ENCODE measurements around the gene SLC6A13.

The SLC6A13 gene

DNA sequence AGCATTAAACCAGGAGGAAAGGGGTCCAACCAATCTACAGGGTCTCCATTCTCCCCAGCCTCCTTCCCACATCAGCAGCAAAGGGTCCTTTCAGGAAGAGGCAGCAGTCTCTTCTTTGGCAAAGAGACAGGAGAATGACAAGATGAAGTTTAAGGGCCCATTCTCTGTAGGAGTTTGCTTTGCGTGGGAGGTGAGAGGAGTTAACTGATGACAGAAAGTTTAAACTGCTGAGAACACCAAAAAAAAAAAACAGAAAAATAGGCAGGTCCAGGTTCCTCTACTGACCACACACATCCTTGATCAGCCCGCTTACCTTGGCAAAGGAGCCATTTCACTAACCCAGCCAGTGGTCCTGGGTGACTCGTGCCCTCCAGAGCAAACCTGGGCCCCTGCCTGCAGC is 5.7 kb downstream of the SLC6A13 start:
- no peak for DNase-seq (ENCODE audit: low read depth in 2 of 2)
- H3K4me3 ChIP-seq (replicated peaks in 1 of 2; ENCODE audit: low read depth in 2 of 2, low read length in 2 of 2) = no peak overlapping the region
- TF ChIP-seq, protein P1, sequence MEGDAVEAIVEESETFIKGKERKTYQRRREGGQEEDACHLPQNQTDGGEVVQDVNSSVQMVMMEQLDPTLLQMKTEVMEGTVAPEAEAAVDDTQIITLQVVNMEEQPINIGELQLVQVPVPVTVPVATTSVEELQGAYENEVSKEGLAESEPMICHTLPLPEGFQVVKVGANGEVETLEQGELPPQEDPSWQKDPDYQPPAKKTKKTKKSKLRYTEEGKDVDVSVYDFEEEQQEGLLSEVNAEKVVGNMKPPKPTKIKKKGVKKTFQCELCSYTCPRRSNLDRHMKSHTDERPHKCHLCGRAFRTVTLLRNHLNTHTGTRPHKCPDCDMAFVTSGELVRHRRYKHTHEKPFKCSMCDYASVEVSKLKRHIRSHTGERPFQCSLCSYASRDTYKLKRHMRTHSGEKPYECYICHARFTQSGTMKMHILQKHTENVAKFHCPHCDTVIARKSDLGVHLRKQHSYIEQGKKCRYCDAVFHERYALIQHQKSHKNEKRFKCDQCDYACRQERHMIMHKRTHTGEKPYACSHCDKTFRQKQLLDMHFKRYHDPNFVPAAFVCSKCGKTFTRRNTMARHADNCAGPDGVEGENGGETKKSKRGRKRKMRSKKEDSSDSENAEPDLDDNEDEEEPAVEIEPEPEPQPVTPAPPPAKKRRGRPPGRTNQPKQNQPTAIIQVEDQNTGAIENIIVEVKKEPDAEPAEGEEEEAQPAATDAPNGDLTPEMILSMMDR (IDR thresholded peaks at IDR 0.05; ENCODE audit: low read depth, low read length) = no peak

DNA sequence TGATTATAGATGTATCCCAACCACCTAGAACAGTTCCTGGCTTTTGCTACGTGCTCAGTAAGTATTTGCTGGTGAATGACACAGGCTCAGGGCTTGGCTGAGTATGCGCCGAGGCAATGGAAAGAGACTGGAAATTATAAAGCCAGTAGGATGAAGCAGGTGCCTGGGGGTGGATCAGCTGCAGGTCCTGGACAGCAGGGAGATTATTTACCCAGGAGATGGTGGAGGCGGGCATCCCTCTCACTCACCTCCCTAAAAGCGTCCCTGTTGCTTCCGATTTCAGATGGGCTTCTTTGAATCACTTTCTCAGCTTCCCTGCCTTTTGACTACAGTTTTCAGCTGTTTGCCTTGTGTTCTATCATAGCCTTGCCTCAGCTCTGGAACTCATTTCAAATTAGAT is 6.4 kb downstream of the SLC6A13 start:
- H3K4me3 ChIP-seq (replicated peaks in 1 of 2; ENCODE audit: low read depth in 2 of 2, low read length in 2 of 2) = no peak overlapping the region
- TF ChIP-seq, protein P1 (IDR thresholded peaks at IDR 0.05; ENCODE audit: low read depth, low read length) = no peak
- no peak for DNase-seq (ENCODE audit: low read depth in 2 of 2)

DNA sequence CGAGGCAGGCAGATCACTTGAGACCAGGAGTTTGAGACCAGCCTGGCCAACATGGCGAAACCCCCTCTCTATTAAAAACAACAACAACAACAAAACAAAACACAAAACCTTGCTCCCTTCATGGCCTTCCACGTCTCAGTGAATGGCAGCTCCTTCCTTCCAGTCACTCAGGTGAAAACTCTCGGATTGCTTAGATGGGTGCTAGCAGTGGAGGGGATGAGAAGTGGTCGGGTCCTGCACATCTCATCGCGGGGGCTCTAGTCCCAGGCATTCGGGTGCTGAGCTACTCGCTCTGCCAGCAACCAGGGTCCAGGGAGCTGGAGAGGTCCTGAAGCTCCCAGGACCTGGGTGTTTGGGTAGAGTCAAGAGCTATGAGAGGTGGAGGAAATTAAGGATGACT is 7.7 kb downstream of the SLC6A13 start:
- TF ChIP-seq, protein P1 (IDR thresholded peaks at IDR 0.05; ENCODE audit: low read depth, low read length) = no peak
- no peak overlapping the region for H3K4me3 ChIP-seq (replicated peaks in 1 of 2; ENCODE audit: low read depth in 2 of 2, low read length in 2 of 2)
- DNase-seq (ENCODE audit: low read depth in 2 of 2) = no peak

DNA sequence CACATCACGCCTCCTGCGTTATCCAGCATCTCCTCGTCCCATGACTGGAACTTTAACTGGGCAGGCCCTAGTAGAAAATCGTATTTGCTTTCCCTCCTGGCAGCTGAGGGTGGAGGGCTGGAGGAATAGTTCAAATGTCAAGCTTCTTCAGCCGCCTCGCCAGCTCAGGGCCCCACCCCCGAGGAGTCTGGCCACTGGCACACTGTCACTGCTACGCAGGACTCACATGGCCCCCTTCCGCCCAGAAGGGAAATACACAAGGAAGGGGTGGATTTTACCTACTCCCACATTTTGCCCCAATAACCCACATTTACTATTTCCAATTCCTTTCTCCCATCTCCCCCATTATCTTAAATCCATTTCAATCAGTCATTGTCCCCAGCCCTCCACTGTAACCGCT is 8.6 kb downstream of the SLC6A13 start:
- TF ChIP-seq, protein P1 (IDR thresholded peaks at IDR 0.05; ENCODE audit: low read depth, low read length) = no peak
- no peak for DNase-seq (ENCODE audit: low read depth in 2 of 2)
- H3K4me3 ChIP-seq (replicated peaks in 1 of 2; ENCODE audit: low read depth in 2 of 2, low read length in 2 of 2) = no peak overlapping the region

DNA sequence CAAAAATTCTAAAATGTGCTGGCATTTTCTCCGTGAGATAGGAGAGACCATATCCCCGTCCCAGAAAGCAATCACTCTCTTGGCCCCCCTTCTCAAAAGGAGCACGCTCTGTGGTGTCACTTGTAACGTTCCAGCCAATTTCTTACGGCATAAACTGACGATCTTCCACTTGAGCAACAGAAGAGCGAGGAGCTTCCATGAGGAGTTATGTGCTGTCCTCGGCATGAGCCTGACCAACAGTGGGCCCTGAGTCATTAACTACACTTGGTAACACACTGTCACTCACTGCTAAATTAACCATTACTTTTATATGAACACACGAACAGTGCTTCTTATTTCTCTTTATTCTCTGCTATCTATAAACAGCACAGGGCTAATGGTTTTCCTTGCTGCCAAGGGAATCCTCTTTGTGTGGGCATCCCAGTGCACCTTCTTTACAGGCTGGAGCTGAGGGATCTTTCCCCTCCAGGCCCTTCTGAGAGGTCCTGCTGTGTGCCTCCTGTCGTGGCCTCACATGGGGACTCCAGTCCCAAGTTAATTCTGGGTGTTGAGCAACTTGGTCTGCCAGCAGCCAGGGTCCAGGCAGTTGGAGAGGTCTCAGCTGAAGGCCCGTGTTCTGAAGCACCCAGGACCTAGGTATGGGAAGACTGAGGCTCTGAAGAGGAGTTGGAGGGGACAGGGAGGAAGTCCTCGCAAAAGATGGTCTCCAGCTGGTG is 9.4 kb downstream of the SLC6A13 start:
- H3K4me3 ChIP-seq (replicated peaks in 1 of 2; ENCODE audit: low read depth in 2 of 2, low read length in 2 of 2) = no peak overlapping the region
- TF ChIP-seq, protein P1 (IDR thresholded peaks at IDR 0.05; ENCODE audit: low read depth, low read length) = no peak
- no peak for DNase-seq (ENCODE audit: low read depth in 2 of 2)

DNA sequence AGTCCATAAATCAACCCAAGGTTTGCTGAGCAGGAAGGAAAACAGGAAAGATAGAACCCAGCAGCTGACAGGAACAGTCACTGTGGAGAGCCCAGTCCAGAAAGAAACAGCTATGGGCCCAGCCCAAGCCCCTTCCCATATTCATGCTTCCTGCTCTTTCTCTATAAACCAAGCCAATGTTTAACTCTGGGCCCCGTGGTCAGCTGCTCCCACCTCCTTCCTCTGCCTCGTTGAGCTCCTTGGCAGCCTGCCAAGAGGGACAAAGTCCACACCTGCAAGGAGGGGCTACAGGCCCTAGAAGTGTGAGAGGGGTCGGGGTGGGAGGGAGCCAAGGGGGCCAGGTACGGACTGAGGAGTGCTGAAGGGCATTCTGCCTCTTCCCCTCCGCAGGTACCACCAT is 10.0 kb downstream of the SLC6A13 start:
- H3K4me3 ChIP-seq (replicated peaks in 1 of 2; ENCODE audit: low read depth in 2 of 2, low read length in 2 of 2) = no peak overlapping the region
- DNase-seq (ENCODE audit: low read depth in 2 of 2) = no peak
- TF ChIP-seq, protein P1 (IDR thresholded peaks at IDR 0.05; ENCODE audit: low read depth, low read length) = no peak

DNA sequence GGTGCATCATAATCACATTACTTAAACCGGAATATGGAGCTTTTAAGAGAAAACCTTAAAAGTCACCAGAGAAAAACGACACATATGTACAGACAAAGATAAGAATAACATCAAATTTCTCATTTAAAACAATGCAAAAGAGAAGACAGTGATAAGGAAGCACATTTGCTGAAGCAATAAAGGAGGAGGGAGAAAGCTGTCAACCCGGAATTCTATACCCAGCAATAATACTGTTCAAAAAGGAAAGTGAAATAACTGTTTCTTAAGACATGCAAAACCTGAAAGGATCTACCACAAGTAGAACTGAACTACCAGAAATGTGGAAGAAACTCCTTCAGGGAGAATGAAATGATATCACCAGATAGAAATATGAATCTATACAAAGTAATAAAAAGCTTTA is 15.4 kb downstream of the SLC6A13 start:
- no peak for DNase-seq (ENCODE audit: low read depth in 2 of 2)
- TF ChIP-seq, protein P1 (IDR thresholded peaks at IDR 0.05; ENCODE audit: low read depth, low read length) = no peak

More for the DNA sequence above, 15.4 kb downstream of the SLC6A13 start:
- H3K4me3 ChIP-seq (replicated peaks in 1 of 2; ENCODE audit: low read depth in 2 of 2, low read length in 2 of 2) = no peak overlapping the region

Data from cardiac fibroblast (primary cell).